TTC549 (cell line): ENCODE results near the gene BMPR1A.
"Not testable (repeated sequence)": the region's sequence is repeated elsewhere in the genome, so short reads cannot be mapped to it uniquely, and the experiment has no call there.

Experiments
- FAIRE-seq: peaks from 2 replicates; lab custom pipeline; 2012; peaks lifted over from hg19 to GRCh38; lab: Jason Lieb, UNC

The BMPR1A gene

DNA sequence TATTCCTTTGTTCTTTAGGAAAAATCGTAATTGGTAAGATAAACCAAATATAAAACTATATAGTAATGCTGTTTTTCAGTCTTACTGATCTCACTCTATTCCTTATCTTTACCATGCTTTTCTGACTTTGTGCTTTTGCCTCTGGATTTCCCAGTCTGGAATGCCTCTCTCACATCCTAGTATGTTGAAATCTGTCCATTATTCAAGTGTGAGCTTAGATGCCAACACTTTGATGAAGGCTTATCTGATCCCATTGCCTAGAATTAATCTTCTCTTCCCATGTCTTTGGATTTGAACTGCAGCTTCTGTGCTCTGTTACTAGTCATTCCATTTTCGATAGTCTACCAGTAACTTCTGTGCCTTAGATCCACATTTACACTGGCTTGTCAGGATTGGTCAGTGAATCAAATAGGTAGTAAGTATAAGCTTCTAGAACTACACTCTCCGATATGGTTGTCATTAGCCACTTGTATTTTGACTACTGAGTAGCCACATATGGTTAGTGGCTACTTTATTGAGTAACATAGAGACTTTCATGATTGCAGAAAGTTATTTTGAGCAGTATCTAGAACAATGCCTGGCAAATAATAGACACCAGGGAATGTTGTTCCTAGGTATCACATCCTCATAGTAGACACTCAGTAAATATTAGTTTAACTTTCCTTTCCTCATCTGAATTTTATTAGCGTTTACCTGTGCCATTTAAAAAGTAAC lies 92.9 kb downstream of the BMPR1A start:
- FAIRE-seq = no peak

DNA sequence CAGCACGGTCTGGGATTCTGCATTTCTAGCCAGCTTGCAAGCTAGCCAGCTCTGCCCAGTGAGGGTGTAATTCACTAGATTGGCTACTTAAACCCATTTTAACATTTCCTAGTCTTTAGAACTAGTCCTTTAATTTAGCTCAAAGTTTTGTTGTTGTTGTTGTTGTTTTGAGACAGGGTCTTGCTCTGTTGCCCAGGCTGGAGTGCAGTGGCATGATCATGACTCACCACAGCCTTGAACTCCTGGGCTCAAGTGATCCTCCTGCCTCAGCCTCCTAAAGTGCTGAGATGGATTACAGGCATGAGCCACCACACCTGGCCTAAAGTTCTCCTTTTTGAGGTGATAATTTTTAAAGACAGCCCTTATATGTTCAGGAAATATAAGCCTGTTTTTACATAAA lies 94.1 kb downstream of the BMPR1A start:
- no peak for FAIRE-seq

DNA sequence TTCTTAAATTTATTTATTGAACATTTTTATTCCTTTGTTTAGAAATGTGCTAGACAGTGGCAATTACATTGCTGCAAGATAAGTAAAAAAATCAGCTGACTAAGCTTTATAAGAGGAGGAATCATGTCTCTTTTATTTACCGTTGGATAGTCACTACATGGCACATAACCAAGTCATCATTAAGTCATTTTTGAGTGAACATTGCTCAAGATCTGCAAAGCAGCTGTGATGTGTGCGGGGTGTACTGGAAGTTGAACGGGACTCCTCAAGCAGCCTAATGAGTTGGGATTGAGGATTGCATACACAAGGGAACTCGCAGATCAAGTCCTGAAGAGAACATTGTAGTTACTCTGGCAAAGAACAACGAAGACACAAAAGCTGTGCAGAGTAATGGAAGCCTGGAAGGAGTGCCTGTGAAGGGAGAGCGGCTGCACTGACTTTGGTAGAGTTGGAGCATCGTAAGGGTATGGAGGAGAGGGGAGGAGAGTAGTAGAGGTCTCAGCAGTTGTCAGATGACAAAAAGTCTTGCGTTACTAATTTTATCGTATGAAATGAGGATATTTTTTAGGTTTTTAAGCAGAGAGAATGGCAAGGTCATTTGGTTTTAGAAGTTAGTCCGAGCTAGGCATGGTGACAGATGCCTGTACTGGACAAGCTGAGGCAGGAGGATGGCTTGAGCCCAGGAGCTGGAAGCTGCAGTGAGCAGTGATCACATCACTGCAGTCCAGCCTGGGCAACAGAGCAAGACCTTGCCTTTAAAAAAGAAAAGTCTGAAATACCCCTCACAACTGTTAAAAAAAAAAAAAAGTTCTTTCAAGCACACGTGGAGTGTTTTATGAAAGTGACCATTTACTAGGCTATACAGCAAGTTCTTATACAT lies 95.1 kb downstream of the BMPR1A start:
- no peak for FAIRE-seq

- not testable (repeated sequence) for FAIRE-seq
Measured at GRCh38 chr10:86853582-86853981, 97.2 kb downstream of the BMPR1A start.

DNA sequence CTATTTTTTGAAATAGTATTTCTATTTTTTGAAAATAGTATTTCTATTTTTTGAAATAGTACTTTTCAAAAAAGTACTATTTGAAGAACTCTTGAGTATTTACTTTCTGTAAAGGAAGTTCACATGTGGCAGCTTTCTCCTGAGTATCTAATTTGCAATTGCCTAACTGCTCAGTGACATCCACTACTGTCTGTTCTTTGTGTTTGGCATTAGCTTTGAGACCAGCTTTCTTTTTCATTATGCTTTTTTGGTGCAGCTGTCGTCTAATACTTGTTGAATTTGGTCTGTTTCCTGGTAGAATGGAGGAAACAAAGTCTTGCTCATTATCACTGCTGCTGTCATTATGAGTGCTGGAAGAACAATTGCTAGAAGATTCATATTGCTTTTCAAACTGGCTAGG lies 99.1 kb downstream of the BMPR1A start:
- FAIRE-seq = no peak

- no peak for FAIRE-seq
Measured at GRCh38 chr10:86856156-86856555, 99.7 kb downstream of the BMPR1A start.

GRCh38 chr10:86857128-86857721 lies 100.8 kb downstream of the BMPR1A start:
- FAIRE-seq = no peak

DNA sequence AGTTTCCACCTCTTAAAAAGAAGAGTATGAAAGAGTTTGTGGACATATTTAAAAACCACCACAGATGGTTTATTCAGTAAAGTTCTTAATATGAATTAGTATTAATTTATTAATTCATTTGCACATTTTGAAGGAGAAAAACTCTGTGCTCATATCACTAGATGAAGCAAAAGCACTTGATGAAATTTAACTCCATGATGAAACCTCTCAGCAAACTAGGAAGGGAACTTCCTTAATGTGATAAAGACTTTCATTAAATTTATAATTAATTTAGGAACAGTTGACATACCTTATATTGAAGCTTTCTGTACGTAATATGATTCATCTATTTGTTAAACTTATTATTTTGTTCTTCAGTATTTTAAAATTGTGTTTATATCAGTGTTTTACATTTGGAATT lies 101.6 kb downstream of the BMPR1A start:
- no peak for FAIRE-seq

DNA sequence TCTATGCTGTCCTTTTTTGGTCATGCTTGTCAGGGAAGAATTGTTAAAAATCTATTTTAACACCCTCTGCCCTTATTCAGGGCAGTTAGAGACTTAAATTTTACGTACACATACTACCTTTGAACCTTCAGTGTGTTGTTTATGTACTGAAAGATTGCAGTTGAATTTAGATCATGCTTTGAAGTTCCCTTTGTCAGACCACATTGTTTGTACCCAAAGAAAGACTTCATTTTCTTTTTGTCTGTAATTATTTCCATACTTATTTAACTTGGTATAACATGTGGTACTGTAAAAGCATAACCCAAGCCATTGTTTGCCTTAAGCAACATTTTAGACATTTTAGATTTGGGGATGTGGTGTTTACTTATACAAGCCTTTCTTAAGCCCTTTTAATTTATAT lies 104.9 kb downstream of the BMPR1A start:
- FAIRE-seq = no peak

DNA sequence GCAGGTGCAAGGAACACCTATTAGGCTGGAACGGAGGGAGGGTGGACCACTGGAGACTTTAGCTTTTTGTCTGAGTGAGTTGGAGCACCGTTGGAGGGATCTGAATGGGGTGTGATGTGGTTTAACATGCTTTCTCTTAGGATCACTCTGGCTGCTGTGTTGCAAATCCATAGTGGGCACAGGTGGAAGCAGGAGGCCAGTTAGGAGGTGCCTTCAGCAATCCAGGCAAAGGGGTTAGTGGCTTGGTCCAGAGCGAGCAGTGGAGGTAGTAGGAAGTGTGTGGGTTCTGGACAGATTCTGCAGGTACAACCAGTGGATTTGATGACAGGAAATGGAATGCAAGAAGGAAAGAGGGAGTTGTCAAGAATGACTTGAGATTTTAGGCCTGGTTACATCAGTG lies 106.0 kb downstream of the BMPR1A start:
- FAIRE-seq = no peak

DNA sequence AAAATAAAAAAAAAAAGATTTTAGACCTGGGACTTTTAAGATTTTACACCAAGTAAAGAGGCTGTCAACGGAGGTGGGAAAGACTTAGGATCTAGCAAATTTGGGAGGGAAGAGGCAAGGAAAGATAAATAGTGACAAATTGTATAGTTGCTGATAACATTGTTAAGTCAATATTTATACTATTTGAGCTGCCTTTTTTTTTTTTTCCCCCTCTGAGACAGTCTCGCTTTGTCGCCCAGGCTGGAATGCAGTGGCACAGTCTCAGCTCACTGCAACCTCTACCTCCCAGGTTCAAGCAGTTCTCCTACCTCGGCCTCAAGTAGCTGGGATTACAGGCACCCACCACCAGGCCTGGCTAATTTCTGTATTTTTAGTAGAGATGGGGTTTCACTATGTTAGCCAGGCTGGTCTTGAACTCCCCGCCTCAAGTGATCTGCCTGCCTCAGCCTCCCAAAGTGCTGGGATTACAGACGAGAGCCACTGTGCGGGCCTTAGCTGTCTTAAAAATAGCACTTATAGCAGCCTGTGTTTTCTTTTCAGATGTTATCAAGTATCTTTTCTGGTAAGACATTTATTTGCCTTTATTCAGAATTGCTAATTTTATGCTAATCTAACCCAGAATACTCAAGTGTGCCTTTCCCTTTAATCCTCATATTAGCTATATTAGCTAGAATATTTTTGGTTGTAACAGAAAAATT lies 106.5 kb downstream of the BMPR1A start:
- no peak for FAIRE-seq

DNA sequence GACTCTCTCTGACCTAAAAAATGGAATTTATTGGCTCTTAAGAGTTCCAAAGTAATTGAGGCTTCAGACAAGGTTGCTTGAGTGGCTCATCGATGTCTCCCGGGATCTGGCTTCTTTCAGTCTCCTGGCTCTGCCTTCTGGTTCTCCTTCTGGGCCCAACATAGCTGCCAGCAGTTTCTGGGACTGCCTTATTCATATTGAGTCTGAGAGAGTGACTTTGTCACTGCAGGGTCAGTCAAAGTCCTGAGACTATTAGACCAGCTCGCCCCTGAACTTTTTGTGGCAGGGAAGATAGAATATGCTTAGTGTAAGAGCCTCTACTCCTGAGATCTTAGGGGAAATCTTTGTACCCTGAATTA lies 107.0 kb downstream of the BMPR1A start:
- FAIRE-seq = no peak

DNA sequence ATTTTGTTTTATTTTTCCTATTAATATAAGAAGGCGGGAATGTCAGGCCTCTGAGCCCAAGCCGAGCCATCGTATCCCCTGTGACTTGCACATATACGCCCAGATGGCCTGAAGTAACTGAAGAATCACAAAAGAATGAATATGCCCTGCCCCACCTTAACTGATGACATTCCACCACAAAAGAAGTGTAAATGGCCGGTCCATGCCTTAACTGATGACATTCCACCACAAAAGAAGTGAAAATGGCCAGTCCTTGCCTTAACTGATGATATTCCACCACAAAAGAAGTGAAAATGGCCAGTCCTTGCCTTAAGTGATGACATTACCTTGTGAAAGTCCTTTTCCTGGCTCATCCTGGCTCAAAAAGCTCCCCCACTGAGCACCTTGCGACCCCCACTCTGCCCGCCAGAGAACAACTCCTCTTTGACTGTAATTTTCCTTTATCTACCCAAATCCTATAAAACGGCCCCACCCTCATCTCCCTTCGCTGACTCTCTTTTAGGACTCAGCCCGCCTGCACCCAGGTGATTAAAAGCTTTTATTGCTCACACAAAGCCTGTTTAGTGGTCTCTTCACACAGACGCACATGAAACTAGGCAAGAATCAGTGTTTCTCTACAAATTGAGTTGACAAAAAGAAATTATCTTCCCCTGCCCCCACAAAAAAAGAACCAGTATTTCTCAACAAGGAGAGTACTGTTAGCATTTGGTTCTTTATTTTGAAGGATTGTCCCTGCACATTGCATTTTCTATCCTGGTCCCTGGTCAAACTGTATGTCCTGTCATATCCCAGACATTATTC lies 108.8 kb downstream of the BMPR1A start:
- not testable (repeated sequence) for FAIRE-seq

DNA sequence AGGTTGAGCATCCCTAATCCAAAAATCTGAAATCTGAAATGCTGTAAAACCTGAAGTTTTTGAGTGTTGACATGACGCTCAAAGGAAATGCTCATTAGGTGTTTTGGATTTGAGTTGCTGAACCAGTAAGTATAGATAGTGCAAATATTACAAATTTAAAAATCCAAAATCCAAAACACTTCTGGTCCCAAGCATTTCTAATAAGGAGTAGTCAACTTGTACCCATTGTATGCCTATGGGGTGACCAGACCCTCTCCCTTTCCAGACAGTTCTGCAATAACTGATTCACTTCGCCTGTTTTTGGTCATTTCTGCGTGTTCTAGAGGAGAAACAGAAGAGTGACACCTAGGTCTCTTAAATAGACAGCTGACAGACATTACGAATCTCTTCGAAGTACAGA lies 110.7 kb downstream of the BMPR1A start:
- FAIRE-seq = no peak

GRCh38 chr10:86868353-86868752 lies 111.9 kb downstream of the BMPR1A start:
- no peak for FAIRE-seq

- FAIRE-seq = no peak
Measured at GRCh38 chr10:86870679-86871078, 114.3 kb downstream of the BMPR1A start.

GRCh38 chr10:86871563-86872183 lies 115.3 kb downstream of the BMPR1A start:
- no peak for FAIRE-seq

GRCh38 chr10:86872757-86873156 lies 116.3 kb downstream of the BMPR1A start:
- no peak for FAIRE-seq

GRCh38 chr10:86876748-86877147 lies 120.3 kb downstream of the BMPR1A start:
- no peak for FAIRE-seq

GRCh38 chr10:86878983-86879713 lies 122.7 kb downstream of the BMPR1A start:
- FAIRE-seq = no peak

DNA sequence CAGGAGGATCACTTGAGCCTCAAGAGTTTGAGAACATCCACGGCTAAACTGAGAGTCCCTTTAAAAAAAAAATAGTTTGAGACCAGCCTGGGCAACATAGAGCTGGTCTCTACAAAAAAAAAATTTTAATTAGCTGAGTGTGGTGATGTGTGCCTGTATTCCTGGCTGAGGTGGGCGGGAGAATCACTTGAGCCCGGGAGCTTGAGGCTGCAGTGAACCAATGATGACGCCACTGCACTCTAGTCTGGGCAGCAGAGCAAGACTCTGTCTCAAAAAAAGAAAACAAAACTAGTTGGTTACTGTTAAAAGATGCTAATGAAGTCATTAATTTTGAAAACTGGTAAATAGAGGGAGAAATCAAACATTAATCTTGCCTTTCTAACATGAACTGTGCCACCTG lies 124.6 kb downstream of the BMPR1A start:
- FAIRE-seq = no peak
